Measurements from ENCODE around the gene HECW1.

GRCh38 chr7:43130347-43130746 lies 17.9 kb downstream of the HECW1 start:
- no peak for TF ChIP-seq CTCF (IDR thresholded peaks at IDR 0.05 in 4 of 5, conservative IDR thresholded peaks at IDR 0.05 in 1 of 5)
- TF ChIP-seq POLR2A (IDR thresholded peaks at IDR 0.05), result no peak
